Endometrium (tissue), 2 donors: ENCODE data around the gene TPH1.

Experiments
- FAIRE-seq: peaks from 2 replicates; lab custom pipeline; 2012; peaks lifted over from hg19 to GRCh38; lab: Jason Lieb, UNC
- donor health status: control.
- donor health status: control.

TPH1 gene

DNA sequence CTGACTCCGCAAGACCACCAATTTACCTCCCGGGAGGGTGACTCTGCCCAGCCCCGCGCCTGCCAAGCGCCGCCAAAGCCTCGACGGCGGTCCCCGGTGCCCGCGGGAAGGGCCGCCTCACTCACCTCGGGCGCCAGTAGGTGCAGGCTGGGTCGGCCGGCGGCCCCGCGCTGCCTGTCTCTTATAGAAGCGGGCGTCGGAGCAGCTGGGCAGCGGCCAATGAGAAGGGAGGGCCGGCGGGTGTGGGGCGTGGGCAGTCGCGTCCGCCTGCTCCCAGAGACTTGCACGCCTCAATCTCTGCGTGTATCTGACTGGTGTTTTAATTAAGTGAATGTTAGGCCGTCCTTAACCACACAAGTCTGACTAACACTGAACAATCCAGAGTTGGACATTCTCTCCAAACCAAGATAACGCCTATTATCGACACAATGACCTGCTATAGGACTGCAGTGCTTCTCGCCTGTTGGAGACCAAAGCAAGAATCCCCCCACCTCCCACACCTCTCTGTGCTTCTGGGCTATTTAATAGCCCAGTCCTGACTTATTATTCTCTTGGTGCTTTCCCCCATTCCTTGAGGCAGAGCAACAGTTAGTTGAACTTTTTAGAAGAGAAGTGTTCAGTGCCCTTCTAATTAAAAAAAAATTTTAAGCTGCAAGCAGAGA is at the start of gene TPH1:
TSS of gene TPH1 (minus strand) at position 154 of the 662 bp plus-strand sequence. CDS start 5,507 bp downstream, outside the sequence.
- FAIRE-seq, result no peak

- FAIRE-seq, result no peak
Observed at GRCh38 chr11:18093959-18094358, 47.9 kb upstream of the TPH1 start.

DNA sequence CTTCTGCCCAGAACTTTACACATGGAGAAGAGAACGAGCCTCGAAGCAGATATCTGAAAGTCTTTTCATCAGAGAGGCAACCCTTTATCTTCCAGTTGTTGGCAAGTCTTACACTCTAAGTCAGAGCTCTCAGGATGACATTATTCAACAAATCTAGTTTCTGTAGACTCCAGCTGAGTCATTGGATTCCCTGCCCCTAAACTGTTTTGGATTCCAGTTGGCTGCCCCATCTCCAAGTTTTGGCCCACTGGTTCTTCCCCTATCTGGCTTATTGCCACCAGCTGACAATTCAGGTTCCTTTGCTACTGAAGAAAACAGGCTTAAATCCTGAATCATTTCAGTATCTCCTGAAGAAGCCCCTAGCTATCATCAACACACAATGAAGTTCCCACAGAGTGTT is 45.7 kb upstream of the TPH1 start:
- FAIRE-seq, result no peak

GRCh38 chr11:18088966-18089365 is 42.9 kb upstream of the TPH1 start:
- no peak for FAIRE-seq

GRCh38 chr11:18088366-18088765 is 42.3 kb upstream of the TPH1 start:
- no peak for FAIRE-seq

DNA sequence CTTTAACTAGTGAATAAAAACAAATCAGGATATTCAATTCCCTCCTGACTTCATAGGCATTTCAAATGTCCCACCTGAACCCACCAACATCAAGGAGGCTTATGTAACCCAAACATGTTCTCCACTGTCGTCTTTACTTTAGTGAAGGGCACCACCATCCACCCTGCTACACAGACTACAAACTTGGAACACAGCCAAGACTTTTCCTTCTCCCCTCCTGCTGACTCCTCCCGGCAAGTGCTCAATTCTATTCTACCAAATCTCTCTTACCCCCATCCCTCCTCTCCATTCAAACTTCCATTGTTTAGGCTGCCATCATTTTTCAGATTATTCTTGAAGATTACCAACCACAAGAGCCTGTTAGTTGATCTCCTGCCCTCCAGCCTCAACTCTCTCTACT is 35.5 kb upstream of the TPH1 start:
- no peak for FAIRE-seq

GRCh38 chr11:18080451-18080850 is 34.4 kb upstream of the TPH1 start:
- no peak for FAIRE-seq

DNA sequence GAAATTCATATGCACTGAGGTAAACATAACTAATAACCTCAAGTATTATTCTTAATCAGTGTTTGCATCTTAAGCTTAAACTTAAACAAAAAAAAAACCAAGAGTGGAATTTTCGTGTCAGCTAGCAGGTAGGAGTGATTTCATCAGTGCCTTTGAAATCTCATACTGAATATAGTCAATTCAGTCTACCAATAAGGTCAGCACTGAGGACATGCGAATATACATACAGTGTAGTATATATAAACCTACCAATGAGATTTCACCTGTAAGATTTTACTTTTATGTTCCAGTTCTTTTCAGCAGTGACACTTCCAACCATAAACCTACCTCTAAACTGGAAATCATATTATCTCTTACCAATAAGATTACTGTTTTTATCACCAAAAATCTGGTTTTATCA is 32.8 kb upstream of the TPH1 start:
- no peak for FAIRE-seq

DNA sequence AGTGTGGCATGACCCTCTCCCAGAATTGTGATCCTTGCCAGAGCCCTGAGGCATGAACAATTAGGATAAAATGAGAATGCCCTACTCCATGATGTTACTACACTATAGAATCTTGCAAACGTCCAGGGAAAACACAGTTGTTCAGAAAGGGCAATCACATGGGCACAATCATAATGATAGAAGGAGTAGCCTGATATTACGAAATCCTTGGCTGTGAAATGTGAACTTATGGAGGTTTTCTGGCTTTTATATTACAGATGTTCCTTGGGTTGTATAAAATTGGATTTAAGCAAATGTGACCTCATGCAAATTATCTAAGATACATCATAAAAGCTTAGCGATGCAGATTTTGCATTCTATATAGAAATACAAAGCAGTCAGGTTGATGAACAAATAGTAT is 29.4 kb upstream of the TPH1 start:
- no peak for FAIRE-seq

DNA sequence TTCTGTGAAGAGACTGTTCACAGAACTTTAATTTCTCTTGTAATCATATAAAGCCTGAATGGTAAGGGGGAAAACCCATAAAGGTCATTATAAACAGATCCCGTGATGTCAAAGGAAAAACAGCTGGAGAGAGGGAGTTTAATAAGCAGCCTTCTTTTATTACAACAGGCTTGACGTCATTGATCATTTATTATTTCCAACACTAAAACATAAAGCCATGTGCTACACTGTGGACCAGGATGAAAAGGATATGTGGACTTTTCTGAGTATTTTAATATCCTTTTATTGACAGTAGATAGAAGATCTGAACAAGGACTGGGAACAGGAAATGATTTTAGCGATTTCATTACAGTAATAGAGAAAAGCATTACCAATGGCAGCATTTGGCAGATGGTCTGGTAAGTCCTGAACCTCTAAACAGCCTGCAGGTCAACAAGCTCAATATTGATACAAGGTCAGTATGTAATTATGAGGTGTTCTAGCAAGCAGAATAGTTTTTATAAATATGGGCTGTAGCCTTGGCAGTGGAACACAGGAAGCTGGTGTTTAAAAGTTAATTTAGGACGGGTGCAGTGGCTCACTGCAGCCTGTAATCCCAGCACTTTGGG is 25.1 kb upstream of the TPH1 start:
- no peak for FAIRE-seq

GRCh38 chr11:18067372-18067771 is 21.3 kb upstream of the TPH1 start:
- FAIRE-seq, result no peak

DNA sequence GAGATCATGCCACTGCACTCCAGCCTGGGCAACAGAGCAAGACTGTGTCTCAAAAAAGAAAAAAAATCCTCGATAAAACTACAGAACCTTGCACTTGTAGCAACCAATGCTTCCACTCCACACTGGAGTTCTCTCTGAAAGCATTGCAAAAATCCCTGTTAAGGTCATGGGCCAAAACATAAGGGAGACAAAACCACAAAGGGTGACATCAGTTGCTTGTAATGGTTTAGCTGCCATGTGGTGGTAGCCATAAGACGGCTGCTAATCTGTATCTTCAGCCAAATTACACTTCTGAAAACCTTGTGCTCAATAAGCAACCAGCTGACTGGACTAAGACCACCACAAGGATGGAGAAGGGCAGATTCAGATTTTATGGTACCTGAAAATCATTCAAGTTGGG is 20.6 kb upstream of the TPH1 start:
- FAIRE-seq, result no peak

GRCh38 chr11:18065572-18065971 is 19.5 kb upstream of the TPH1 start:
- FAIRE-seq, result no peak

GRCh38 chr11:18064450-18065054 is 18.5 kb upstream of the TPH1 start:
- no peak for FAIRE-seq

DNA sequence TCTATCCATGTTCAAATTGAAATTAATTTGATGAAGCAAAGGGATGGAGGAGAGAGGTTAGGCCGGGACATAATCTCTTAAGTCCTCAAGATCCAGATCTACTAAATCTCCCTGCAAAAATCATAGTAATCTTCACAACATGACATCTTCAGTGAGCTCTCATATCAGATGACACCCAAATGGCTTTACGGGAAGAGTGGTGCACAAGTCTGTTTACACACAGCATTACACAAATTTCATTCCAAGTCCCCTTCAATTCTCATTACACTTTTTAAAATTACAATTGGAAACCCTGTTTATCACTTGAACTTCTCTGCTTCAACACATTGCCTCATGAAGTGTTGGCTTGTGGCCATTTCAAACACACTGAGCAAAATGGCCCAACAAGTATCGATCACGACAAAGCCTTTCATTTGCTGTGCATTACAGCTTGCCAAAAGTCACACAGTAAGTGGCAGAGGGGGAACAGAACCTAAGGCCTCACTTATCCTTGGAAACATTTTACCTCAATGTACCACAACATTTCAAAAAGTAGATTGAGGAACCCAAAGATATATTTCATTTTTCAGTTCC is 17.9 kb upstream of the TPH1 start:
- no peak for FAIRE-seq

DNA sequence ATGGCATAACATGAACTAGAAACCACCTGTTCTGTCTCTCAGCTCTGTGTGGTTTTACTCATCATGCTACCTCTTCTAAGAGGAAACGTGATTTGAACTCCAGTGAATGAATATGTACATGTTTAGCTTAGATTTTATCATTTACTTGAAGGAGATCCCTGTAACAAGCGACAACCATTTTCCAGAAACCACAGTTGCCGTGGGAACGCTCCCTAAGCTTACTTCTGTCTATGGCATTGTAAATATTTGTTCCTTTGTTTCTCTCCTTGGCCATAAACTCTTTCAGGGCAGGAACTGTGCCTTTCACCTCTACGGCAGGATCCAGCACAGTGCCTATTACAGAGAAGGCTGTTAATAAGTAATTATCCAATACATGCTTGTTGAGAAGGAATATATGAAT is 17.1 kb upstream of the TPH1 start:
- no peak for FAIRE-seq

DNA sequence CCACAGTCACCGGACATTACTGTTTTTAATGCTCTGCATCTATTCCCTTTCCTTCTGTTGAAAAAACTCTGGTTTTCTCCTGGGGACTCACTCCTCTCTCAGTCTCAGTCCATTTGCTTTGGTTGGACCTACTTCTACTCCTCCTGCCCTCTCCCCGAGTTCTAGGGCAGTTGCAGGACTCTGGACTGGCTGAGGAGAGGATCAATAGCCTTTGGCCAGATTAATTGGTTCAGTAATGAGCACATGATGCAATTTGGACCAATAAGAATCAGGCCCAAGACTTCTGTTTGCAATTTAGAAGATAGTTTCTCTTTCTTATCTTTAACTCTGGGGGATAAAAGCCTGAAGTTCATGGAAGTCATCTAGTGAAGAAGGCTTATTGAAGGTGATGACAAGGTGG is 15.3 kb upstream of the TPH1 start:
- FAIRE-seq, result no peak

DNA sequence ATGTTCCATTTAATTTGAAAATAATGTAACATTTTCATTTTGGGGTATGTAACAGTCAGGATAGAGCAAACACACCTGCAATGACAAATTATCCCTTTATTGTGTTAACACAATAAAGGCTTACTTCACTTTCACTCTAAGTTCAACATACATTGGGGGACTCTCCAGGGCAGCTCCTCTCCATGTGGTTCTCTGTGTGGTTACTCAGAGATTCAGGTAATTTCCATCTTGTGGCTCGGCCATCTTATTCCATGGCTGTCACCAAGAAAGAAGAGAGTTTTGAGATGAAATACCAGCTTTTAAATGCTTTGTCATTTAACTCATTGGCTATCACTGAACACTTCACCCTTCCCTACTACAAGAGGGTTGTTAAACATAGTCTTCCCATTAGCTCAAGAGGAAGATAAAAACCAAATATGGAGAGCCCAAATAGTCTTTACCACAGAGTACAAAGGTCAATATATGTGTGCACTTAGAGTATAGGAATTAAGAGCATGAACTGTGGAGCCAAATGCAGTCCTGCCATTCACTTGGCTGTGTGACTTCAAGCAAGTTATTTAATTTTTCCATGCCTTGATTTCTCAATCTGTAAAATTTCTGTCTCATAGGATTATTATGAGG is 10.6 kb upstream of the TPH1 start:
- no peak for FAIRE-seq

DNA sequence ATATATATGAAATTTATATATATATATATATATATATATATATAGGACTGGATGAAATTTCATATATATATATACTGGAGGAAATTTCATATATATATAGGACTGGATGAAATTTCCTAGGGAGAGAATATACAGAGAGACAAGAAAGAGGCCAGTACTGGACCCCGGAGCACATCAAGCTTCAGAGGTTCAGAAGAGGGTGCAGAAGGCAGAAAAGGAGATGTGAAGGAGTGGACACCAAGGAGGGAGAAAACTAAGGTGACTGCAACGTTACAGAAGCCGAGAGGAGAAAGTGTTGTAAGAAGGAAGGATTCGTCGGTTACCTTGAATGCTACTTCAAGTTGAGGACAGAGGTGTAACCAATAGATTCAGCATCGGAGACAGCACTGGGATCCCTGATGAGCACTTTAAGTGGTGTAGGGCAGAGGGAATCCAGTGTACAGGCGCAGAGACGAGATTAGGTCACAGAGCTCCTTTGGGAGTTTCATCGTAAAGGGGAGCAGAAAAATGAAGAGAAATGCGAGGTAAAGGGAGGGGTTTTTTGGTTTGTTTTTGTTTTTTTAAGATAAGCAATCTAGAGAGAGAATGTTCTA is 8.5 kb upstream of the TPH1 start:
- no peak for FAIRE-seq

DNA sequence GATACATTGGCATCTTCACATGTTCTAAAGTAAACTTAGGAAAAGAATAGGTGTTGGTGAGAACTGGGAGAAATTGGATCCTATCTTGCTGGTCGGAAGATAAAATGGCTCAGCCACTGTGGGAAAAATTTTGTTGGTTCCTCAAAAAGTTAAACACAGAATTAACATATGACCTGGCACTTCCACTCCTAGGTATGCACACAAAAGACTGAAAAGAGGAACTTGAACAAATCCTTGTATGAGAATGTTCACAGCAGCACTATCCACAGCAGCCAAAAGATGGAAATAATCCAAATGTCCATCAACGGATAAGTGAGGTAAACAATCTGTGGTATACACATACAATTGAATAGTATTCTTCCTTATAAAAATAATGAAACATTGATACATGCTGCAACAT is 4.8 kb upstream of the TPH1 start:
- no peak for FAIRE-seq

DNA sequence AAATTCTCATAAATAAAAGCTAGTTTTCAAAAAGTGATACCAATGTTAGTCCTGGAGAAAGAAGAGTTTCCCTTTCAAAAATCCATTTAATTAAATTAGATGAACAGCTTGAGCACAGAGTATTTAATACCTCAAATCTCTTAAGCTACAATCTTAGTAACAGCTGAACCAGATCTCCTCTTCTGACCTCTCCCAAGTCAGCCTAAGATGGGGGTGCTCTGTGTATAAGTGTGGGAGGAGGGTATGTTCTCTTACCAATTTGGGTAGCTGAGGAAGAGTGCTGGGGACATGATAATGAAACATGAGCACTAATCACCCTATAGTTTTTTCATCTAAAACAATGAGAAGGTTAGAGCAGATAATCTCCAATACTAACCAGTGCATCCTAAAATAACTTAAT is 9.6 kb downstream of the TPH1 start:
- no peak for FAIRE-seq

- no peak for FAIRE-seq
Observed at GRCh38 chr11:18027475-18027874, 18.6 kb downstream of the TPH1 start.

DNA sequence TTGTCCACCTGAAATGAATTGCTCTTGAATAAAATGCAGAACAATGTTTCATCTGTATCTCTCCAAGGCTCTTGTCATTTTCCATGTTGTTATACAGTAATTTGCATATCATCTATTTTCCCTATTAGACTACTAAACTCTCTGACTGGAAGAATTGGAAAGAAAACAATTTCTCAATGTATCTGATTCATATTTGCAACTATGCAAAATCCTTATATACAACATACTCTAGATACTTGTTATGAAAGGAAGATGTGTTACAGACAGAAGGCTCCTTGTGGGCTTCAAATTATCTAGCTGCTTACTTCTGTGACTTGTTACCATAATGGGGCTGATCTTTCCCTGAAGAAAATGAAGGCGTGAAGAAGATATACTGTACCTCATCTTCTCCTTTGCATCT is 23.6 kb downstream of the TPH1 start:
- FAIRE-seq, result no peak
